RWPE1 (cell line): ENCODE results near the gene ZNF775.

Source experiments
- CTCF ChIA-PET: fragments of 350-600 bp; sonication (Branson Sonifier 250); formaldehyde crosslinking; extraction: SDS; loops from one replicate; lab custom pipeline; 2021; lab: Yijun Ruan, JAX
- POLR2A ChIA-PET: fragments of 400-600 bp; formaldehyde crosslinking; extraction: SDS; loops from one replicate; lab custom pipeline; 2020; ENCODE audit warnings: antibody characterized with exemption; ENCODE audit not compliant: low non-redundant PET; lab: Yijun Ruan, JAX
- DNase-seq: peaks from one replicate; pipeline ENCODE4 v3.0.0; 2012; ENCODE audit warnings: low spot score
- H3K27ac ChIP-seq: fragments of 450-650 bp; 2 replicates; pipeline ENCODE4 v1.5.1; 2017
- TF ChIP-seq, protein P1 (sequence below): fragments of 450-650 bp; conservative IDR thresholded peaks from 2 replicates; pipeline ENCODE4 v1.5.1; 2017; ENCODE audit warnings: low read depth, mild to moderate bottlenecking

Gene ZNF775

DNA sequence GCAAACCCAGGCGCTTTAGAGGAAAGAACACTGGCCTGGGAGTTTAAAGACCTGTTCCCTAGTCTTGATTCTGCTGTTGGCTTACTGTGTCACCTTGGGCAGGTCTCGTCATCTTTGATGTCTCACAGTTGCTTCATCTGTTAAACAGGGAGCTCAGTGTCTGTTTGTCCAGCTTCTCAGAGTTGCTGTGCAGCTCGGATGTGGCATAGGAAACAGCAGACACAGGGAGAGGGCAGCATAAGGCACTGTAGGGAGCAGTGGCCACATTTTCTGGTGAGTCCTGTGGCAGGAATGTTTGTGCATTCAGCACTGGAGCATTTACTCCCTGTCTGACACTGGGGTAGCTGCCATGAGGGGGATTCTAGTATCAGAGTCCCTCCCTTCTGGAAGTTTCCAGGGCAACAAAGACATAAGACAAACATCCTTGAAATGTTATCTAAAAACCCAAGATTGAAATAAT, 8.5 kb upstream of the ZNF775 start:
- CTCF ChIA-PET = no interaction called here
- peak overlapping the region; percentile 87 for H3K27ac ChIP-seq
- POLR2A ChIA-PET = no interaction called here
- DNase-seq = no peak
- TF ChIP-seq, protein P1, sequence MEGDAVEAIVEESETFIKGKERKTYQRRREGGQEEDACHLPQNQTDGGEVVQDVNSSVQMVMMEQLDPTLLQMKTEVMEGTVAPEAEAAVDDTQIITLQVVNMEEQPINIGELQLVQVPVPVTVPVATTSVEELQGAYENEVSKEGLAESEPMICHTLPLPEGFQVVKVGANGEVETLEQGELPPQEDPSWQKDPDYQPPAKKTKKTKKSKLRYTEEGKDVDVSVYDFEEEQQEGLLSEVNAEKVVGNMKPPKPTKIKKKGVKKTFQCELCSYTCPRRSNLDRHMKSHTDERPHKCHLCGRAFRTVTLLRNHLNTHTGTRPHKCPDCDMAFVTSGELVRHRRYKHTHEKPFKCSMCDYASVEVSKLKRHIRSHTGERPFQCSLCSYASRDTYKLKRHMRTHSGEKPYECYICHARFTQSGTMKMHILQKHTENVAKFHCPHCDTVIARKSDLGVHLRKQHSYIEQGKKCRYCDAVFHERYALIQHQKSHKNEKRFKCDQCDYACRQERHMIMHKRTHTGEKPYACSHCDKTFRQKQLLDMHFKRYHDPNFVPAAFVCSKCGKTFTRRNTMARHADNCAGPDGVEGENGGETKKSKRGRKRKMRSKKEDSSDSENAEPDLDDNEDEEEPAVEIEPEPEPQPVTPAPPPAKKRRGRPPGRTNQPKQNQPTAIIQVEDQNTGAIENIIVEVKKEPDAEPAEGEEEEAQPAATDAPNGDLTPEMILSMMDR = no peak

DNA sequence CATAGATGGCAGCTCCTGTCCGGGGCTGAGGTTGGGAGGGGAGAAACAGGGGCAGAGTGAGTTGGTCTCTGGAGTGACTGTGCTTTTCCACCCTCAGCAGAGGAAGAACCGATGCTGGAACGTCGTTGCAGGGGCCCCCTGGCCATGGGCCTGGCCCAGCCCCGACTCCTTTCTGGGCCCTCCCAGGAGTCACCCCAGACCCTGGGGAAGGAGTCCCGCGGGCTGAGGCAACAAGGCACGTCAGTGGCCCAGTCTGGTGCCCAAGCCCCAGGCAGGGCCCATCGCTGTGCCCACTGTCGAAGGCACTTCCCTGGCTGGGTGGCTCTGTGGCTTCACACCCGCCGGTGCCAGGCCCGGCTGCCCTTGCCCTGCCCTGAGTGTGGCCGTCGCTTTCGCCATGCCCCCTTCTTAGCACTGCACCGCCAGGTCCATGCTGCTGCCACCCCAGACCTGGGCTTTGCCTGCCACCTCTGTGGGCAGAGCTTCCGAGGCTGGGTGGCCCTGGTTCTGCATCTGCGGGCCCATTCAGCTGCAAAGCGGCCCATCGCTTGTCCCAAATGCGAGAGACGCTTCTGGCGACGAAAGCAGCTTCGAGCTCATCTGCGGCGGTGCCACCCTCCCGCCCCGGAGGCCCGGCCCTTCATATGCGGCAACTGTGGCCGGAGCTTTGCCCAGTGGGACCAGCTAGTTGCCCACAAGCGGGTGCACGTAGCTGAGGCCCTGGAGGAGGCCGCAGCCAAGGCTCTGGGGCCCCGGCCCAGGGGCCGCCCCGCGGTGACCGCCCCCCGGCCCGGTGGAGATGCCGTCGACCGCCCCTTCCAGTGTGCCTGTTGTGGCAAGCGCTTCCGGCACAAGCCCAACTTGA, 7.8 kb upstream of the ZNF775 start:
- H3K27ac ChIP-seq = peak overlapping the region; percentile 87
- TF ChIP-seq, protein P1 = no peak
- CTCF ChIA-PET = no interaction called here
- POLR2A ChIA-PET = no interaction called here
- DNase-seq = no peak

DNA sequence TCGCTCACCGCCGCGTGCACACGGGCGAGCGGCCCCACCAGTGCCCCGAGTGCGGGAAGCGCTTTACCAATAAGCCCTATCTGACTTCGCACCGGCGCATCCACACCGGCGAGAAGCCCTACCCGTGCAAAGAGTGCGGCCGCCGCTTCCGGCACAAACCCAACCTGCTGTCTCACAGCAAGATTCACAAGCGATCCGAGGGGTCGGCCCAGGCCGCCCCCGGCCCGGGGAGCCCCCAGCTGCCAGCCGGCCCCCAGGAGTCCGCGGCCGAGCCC, 7.2 kb upstream of the ZNF775 start:
- ChIA-PET POLR2A (no interaction called here), CTCF (no interaction called here)
- no peak overlapping the region for H3K27ac ChIP-seq
- no peak for DNase-seq
- TF ChIP-seq, protein P1 = no peak

DNA sequence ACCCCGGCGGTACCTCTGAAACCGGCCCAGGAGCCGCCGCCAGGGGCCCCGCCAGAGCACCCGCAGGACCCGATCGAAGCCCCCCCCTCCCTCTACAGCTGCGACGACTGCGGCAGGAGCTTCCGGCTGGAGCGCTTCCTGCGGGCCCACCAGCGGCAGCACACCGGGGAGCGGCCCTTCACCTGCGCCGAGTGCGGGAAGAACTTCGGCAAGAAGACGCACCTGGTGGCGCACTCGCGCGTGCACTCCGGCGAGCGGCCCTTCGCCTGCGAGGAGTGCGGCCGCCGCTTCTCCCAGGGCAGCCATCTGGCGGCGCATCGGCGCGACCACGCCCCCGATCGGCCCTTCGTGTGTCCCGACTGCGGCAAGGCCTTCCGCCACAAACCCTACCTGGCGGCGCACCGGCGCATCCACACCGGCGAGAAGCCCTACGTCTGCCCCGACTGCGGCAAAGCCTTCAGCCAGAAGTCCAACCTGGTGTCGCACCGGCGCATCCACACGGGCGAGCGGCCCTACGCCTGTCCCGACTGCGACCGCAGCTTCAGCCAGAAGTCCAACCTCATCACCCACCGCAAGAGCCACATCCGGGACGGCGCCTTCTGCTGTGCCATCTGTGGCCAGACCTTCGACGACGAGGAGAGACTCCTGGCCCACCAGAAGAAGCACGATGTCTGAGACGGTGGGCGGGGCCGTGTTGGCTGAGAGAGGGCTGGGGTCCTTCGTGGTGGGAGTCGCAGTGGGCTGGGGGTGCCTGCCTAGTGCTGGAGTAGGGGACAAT, 6.7 kb upstream of the ZNF775 start:
- H3K27ac ChIP-seq = no peak overlapping the region
- DNase-seq = no peak
- ChIA-PET CTCF (no interaction called here), POLR2A (interaction anchor here (0.6 kb wide), 1 partner anchor 30 kb away, joined by 3 read pairs; no protein-coding TSS in a partner anchor)
- TF ChIP-seq, protein P1 = no peak

DNA sequence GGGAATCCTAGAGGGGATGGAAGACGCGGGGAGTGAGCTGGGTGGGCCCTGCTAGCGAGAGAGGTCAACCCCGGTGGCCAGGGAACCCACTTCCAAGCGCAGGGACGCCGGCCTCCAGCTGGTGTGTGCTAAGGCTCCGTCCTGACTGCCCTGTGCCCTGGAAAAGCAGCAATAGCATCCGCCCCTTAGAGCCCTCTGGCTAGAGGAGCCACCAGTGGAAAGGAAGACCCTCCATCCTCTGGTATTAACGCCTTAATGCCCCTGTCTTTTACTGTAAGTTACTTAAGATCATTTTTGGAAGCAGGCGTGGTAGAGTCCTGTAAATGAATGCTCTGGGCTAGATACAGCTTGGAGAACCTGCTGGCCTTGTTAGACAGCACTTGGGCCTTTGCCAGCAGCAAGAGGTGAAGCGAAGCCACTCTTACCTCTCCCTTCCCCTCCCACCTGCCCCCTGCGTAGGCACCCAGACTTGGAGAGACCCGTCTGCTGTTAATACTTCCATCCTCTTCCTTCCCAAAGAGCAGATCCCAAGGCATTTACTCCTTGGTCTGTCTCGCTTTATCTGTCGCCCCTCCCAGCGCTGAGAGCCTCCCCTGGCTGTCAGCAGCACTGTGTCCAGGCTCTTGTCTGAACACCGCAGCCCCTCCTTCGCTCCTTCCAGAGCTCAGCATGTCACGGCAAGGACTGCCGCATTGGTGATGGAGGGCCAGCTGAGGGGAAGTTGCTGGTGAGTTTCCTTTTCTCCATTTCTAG, 5.9 kb upstream of the ZNF775 start:
- ChIA-PET CTCF (no interaction called here), POLR2A (no interaction called here)
- TF ChIP-seq, protein P1 = no peak
- H3K27ac ChIP-seq = no peak overlapping the region; the same call in 1 of the 2 replicates
- no peak for DNase-seq

DNA sequence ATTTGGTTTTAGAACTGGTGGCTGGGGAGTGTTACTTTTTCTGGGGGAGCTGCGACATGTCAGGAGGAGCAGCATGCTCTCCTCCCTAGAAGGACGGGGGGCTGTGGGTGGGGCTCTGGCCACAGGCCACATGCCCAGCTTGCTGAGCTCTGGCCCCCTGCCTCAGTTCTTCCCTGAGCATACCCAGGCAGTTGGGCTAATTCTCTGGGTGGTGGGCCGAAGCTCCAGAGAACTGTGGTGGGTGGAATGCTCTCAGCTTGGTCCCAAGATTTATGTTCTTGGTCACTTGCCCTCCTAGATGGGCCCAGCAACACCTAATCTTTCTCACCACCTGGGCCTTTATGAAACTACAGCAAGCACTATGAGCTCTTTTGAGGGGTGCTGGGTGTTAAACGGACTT, 5.1 kb upstream of the ZNF775 start:
- TF ChIP-seq, protein P1 = no peak
- CTCF ChIA-PET = interaction anchor here (0.8 kb wide), 1 partner anchor 18 kb away, joined by 4 read pairs; no protein-coding TSS in a partner anchor
- POLR2A ChIA-PET = no interaction called here
- DNase-seq = no peak
- H3K27ac ChIP-seq = peak overlapping the region; percentile 8; the same call in 1 of the 2 replicates
